K562 (cell line): ENCODE results near the gene SIGLEC9. TPM values are rescaled to one million over a fixed set of nuclear protein-coding genes. Genes with fewer than 3 reads are reported as not detected.
A peak's percentile ranks its signal among the peaks of the same experiment; 100 is the strongest.

ENCODE experiments used
- CAMTA2 ChIP-seq: fragments of 250-450 bp; sonication (Bioruptor Pico); conservative IDR thresholded peaks from 2 replicates; pipeline ENCODE4 v1.5.1; 2022
- GABPB2 ChIP-seq: fragments of 250-450 bp; sonication (Bioruptor Pico); conservative IDR thresholded peaks from 2 replicates; pipeline ENCODE4 v1.5.1; 2021; ENCODE audit warnings: mild to moderate bottlenecking
- HDAC6 ChIP-seq: IDR thresholded peaks from 2 replicates; pipeline ENCODE4 v1.6.1; 2012; ENCODE audit warnings: low read depth, mild to moderate bottlenecking, control low read depth, inconsistent platforms, low read length, moderate library complexity
- HLTF ChIP-seq: fragments of 450-650 bp; IDR thresholded peaks from 2 replicates; pipeline ENCODE4 v1.6.1; 2016
- KLF13 ChIP-seq: fragments of 450-650 bp; IDR thresholded peaks from 2 replicates; pipeline ENCODE4 v1.6.1; 2016; ENCODE audit warnings: missing genetic modification characterization, low read depth, mild to moderate bottlenecking, missing compliant biosample characterization, moderate library complexity, borderline replicate concordance
- MYNN ChIP-seq, 2 experiments: sonication (generic); formaldehyde crosslinking in 1 of 2; IDR thresholded peaks; 2 replicates each; pipeline versions ENCODE4 v1.5.0 to v1.6.1; 2016 to 2020; ENCODE audit warnings: antibody characterized with exemption in 1 of 2, missing genetic modification reagents in 1 of 2
- NCOA1 ChIP-seq: fragments of 450-650 bp; IDR thresholded peaks from 2 replicates; pipeline ENCODE4 v1.6.1; 2016; ENCODE audit warnings: low read depth
- PHF21A ChIP-seq: fragments of 450-650 bp; IDR thresholded peaks from 2 replicates; pipeline ENCODE4 v1.6.1; 2017; ENCODE audit warnings: low read depth, borderline replicate concordance
- PHTF2 ChIP-seq: fragments of 250-450 bp; sonication (Bioruptor Pico); IDR thresholded peaks from 2 replicates; pipeline ENCODE4 v1.5.0; 2021; ENCODE audit warnings: mild to moderate bottlenecking
- PYGO2 ChIP-seq: fragments of 450-650 bp; IDR thresholded peaks from 2 replicates; pipeline ENCODE4 v1.6.1; 2016; ENCODE audit warnings: mild to moderate bottlenecking, missing genetic modification characterization, moderate library complexity, missing compliant biosample characterization
- RBM15 ChIP-seq: fragments of 200-400 bp; formaldehyde crosslinking; IDR thresholded peaks from 2 replicates; pipeline ENCODE4 v1.6.1; 2018; ENCODE audit warnings: mild to moderate bottlenecking, low read length, moderate library complexity; ENCODE audit not compliant: insufficient read depth
- TBP ChIP-seq: optimal IDR thresholded peaks from 2 replicates; pipeline ENCODE3; 2011; ENCODE audit warnings: low read depth, low read length, improper control_type of control experiment
- TEAD2 ChIP-seq: fragments of 450-650 bp; IDR thresholded peaks from 2 replicates; pipeline ENCODE4 v1.6.1; 2016; ENCODE audit warnings: missing genetic modification characterization, control low read depth, missing compliant biosample characterization
- TRIM24 ChIP-seq, 2 experiments: fragments of 450-650 bp; IDR thresholded peaks; 2 replicates each; pipeline ENCODE4 v1.6.1; 2016
- ZBTB7A ChIP-seq: IDR thresholded peaks from 2 replicates; pipeline ENCODE4 v1.6.1; 2011; ENCODE audit warnings: low read depth, mild to moderate bottlenecking, low read length, moderate library complexity, borderline replicate concordance; ENCODE audit not compliant: control insufficient read depth
- ZBTB8A ChIP-seq: fragments of 450-650 bp; IDR thresholded peaks from 2 replicates; pipeline ENCODE4 v1.6.1; 2018; ENCODE audit warnings: mild to moderate bottlenecking, moderate library complexity; ENCODE audit not compliant: partially characterized antibody
- ZKSCAN1 ChIP-seq: fragments of 150-350 bp; IDR thresholded peaks from 2 replicates; pipeline ENCODE4 v1.6.1; 2016; ENCODE audit warnings: low read depth, low read length
- ZNF174 ChIP-seq: fragments of 250-450 bp; sonication (Bioruptor Pico); IDR thresholded peaks from 2 replicates; pipeline ENCODE4 v1.4.0; 2020; ENCODE audit warnings: mild to moderate bottlenecking
- ZNF224 ChIP-seq: sonication (generic); formaldehyde crosslinking; IDR thresholded peaks from 2 replicates; pipeline ENCODE4 v1.8.0; 2022; ENCODE audit warnings: mild to moderate bottlenecking, missing genetic modification reagents
- ZNF75A ChIP-seq: fragments of 450-650 bp; formaldehyde crosslinking; IDR thresholded peaks from 2 replicates; pipeline ENCODE4 v1.4.0; 2020; ENCODE audit warnings: mild to moderate bottlenecking
- ZNF778 ChIP-seq: fragments of 450-650 bp; formaldehyde crosslinking; IDR thresholded peaks from 2 replicates; pipeline ENCODE4 v1.4.0; 2020; ENCODE audit warnings: mild to moderate bottlenecking, moderate library complexity
- polyA plus RNA-seq, 8 experiments: library from polyadenylated mRNA; depleted of rRNA in 4 of 8; stranded (reverse) in 5 of 8; unstranded in 3 of 8; fragments of >200 nt; fragmentation: Nextera tagmentation in 2 of 8; fragmentation: Illumina TruSeq in 1 of 8; extraction: Ambion mirVana in 2 of 8; extraction: Trizol in 1 of 8; gene quantifications; 2 replicates each; pipeline versions ENCODE4 v1.2.1 to v1.2.3, GENCODE V29; 2011 to 2014; ENCODE audit warnings: inconsistent platforms in 1 of 8, missing spikeins in 1 of 8
- total RNA-seq, 7 experiments: library from RNA; depleted of rRNA in 6 of 7; stranded (reverse); fragments of >200 nt in 6 of 7; fragmentation: Illumina TruSeq in 2 of 7; extraction: Trizol in 2 of 7; gene quantifications; 2 replicates each; pipeline versions ENCODE4 v1.2.1 to v1.2.3, GENCODE V29; 2011 to 2021; ENCODE audit warnings: low replicate concordance in 1 of 7
- TF ChIP-seq, protein P1 (sequence below), 2 experiments: fragments of 450-650 bp in 1 of 2; sonication (generic) in 1 of 2; formaldehyde crosslinking in 1 of 2; IDR thresholded peaks in 1 of 2; conservative IDR thresholded peaks in 1 of 2; 2 replicates each; pipeline versions ENCODE4 v1.6.1 to v1.8.1; 2016 to 2023; ENCODE audit warnings: mild to moderate bottlenecking in 2 of 2, moderate library complexity in 2 of 2, inconsistent platforms in 1 of 2, missing genetic modification reagents in 1 of 2
- TF ChIP-seq, protein P2 (sequence below): fragments of 250-450 bp; sonication (Bioruptor Pico); IDR thresholded peaks from 2 replicates; pipeline ENCODE4 v1.5.0; 2021; ENCODE audit warnings: mild to moderate bottlenecking, borderline replicate concordance
- TF ChIP-seq, protein P3 (sequence below): fragments of 450-650 bp; formaldehyde crosslinking; conservative IDR thresholded peaks from 2 replicates; pipeline ENCODE4 v1.4.0; 2022; ENCODE audit warnings: mild to moderate bottlenecking, missing genetic modification characterization

The SIGLEC9 gene
- total and polyA plus RNA-seq, 9 of the 15 experiments (the other 6 are each of a cell fraction or from before 2014, with no cell fraction given) = 0.09 to 0.34 (median 0.22) TPM; not detected in 4

DNA sequence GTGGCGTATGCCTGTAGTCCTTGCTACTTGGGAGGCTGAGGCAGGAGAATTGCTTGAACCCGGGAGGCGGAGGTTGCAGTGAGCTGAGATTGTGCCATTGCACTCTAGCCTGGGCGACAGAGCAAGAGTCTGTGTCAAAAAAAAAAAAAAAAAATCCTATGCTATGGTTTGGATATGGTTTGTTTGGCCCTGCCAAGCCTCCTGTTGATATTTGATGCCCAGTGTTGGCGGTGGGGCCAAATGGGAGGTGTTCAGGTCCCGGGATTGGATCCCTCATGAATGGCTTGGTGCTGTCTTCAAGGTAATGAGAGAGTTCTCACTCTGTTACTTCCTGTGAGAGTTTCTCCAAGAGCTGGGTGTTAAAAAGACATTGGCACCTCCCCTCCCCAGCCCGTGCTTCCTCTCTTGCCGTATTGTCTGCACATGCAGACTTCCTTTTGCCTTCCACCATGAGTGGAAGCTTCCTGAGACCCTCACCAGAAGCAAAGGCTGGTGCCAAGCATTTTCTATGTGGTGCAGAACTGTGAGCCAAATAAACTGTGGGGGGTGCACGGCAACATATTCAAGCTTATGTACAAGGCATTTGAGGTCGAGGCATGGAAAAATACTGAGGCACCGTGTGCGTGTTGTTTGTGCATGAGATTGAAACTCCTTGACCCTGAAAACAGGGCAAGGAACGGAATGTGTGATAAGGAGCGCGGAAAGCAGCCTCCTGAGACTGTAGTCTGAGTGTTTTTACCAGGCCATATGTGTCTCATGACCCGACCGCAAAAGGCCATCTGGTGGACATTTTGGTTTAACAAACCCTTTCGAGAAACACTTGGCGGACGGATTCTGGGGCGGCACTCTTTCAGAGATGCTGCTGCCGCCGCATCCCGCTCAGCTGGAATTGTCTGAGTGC lies 7.3 kb downstream of the SIGLEC9 start (continued):
- TF ChIP-seq, protein P1, sequence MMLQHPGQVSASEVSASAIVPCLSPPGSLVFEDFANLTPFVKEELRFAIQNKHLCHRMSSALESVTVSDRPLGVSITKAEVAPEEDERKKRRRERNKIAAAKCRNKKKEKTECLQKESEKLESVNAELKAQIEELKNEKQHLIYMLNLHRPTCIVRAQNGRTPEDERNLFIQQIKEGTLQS (IDR thresholded peaks at IDR 0.05) = no peak
- TF ChIP-seq, protein P1 (CRISPR knock-in tag; conservative IDR thresholded peaks at IDR 0.05) = no peak
- TF ChIP-seq NCOA1 (0 out of 2 replicates have a peak, but pooled peaks have one; percentile 45), ZKSCAN1 (no peak; the same call in 1 of the 2 replicates), ZBTB7A (no peak), GABPB2 (CRISPR knock-in tag) (no peak), KLF13 (tag) (no peak), TRIM24 (IDR thresholded peaks at IDR 0.05) (peak in 1 of 2 experiments; percentile 56; a peak in 1 of 4 replicates), ZNF778 (CRISPR knock-in tag) (no peak), TBP (no peak), CAMTA2 (CRISPR knock-in tag) (no peak), ZBTB8A (no peak), ZNF75A (CRISPR knock-in tag) (no peak), HDAC6 (no peak), HLTF (no peak), PHTF2 (CRISPR knock-in tag) (no peak), TEAD2 (0 out of 2 replicates have a peak, but pooled peaks have one; percentile 26), RBM15 (no peak), PHF21A (no peak), ZNF174 (no peak), MYNN (IDR thresholded peaks at IDR 0.05) (peak; percentile 40; the same call in 1 of the 2 replicates), MYNN (CRISPR knock-in tag; IDR thresholded peaks at IDR 0.05) (no peak), ZNF224 (no peak), PYGO2 (tag) (no peak)
- TF ChIP-seq, protein P2, sequence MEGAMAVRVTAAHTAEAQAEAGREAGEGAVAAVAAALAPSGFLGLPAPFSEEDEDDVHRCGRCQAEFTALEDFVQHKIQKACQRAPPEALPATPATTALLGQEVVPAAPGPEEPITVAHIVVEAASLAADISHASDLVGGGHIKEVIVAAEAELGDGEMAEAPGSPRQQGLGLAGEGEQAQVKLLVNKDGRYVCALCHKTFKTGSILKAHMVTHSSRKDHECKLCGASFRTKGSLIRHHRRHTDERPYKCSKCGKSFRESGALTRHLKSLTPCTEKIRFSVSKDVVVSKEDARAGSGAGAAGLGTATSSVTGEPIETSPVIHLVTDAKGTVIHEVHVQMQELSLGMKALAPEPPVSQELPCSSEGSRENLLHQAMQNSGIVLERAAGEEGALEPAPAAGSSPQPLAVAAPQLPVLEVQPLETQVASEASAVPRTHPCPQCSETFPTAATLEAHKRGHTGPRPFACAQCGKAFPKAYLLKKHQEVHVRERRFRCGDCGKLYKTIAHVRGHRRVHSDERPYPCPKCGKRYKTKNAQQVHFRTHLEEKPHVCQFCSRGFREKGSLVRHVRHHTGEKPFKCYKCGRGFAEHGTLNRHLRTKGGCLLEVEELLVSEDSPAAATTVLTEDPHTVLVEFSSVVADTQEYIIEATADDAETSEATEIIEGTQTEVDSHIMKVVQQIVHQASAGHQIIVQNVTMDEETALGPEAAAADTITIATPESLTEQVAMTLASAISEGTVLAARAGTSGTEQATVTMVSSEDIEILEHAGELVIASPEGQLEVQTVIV = no peak
- TF ChIP-seq, protein P3, sequence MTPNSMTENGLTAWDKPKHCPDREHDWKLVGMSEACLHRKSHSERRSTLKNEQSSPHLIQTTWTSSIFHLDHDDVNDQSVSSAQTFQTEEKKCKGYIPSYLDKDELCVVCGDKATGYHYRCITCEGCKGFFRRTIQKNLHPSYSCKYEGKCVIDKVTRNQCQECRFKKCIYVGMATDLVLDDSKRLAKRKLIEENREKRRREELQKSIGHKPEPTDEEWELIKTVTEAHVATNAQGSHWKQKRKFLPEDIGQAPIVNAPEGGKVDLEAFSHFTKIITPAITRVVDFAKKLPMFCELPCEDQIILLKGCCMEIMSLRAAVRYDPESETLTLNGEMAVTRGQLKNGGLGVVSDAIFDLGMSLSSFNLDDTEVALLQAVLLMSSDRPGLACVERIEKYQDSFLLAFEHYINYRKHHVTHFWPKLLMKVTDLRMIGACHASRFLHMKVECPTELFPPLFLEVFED (CRISPR knock-in tag) = no peak
